ENCODE data around the gene ZSCAN9.

DNA sequence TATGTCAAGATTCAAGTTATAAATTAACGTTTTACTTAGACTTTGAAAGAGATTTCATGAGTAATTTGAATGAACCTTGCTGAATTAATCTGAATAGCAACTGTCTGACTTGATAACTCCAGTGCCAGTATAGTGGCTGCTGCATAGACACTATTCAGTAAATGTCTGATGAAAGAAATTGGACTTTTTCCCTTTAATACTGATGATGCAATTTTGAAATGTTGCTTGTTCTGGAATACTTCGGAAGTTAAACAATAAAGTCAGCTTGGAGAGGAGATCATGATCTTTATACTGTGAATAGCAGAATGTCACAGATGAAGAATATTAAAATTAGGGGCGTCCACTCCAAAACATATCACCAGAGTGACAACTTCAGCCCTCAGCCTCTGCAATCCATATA is 52.7 kb downstream of the ZSCAN9 start:
- TF ChIP-seq CTCF (IDR thresholded peaks at IDR 0.05) (no peak), POLR2A (IDR thresholded peaks at IDR 0.05) (no peak)
